GM21390 (cell line): Measurements from ENCODE around the gene NPBWR2.

ENCODE experiments used
- ATAC-seq: cut with Tn5 transposase; IDR thresholded peaks from one replicate; pipeline ENCODE4 v1.9.1; 2021; ENCODE audit not compliant: unreplicated experiment

The NPBWR2 gene

DNA sequence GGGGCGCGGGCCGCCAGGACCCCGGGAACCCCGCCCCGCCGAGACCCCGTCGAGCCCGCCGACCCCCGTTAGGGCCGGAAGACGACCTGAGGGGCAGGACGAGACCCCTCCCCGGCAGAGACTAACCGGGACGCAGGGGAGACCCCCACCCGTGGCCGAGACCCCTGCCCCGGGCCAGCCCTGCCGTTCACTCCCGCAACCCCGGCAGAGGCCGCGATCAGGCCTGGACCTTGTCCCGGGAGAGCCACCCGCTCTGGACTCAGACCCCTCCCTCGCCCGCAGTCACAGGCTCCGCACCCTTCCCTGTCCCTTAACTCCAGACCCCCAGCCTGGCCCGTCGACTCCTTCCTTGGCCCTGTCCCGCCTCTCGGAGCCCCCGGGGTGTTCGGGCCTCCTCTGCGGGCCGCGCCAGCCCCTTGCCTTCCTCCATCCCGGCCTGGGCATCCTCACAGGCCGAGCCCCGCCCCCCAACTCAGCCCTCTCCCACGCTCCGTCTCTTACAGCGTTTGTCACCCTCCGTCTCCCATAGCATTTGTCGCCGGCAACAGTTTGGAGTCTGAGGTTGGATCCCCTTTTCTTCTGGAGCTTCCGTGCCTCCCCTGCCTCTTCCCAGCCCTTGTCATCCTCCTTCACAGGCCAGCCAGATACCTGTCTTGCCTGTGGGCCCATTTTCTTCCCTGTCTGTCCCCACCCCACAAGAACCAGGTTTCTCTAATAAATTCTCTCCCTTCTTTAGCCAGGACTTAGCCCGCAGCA, 43.8 kb downstream of the NPBWR2 start:
- ATAC-seq, result no peak

DNA sequence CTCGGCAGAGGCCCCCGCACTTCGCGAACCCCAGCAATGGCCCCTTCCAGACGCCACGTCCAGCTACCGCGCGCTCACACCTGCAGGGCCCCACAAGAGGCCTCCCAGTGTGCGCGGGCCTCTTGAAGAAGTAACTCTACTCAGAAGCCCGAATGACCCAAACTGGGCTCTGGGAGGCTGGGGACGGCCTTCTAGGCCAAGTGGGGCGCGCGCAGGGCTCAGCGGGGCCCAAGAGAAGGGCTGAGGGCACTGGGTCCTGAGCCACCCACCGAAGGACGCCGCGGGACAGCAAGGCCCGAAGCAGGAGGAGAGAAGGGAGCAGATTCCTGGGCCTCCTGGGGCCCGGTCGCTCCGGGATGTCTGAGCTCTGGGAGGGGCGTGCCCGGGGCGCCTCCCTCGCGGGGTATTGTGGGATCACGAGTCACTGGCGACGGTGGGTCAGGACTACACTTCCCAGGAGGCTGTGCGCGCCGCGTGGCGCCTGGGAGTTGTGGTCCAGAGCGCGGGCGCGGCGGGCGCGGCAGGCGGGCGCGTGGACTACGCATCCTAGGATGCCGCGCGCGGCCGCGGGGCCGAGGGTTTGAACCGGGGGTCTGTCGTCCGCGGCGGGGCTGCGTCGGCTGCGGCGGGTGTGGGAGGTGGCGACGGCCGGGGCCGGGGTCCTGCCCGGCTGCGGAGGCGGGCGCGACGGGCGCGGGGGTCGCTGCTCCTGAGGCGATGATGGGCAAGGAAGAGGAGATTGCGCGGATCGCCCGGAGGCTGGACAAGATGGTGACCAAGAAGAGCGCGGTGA, 44.6 kb downstream of the NPBWR2 start, which contains the start of gene TCEA2:
Gene TCEA2 (plus strand): TSS at position 603 of the 793 bp plus-strand sequence. CDS start 115 bp downstream, at position 718.
- ATAC-seq, result peak; percentile 72

- ATAC-seq, result no peak
Measured at GRCh38 chr20:64062276-64062595, 45.1 kb downstream of the NPBWR2 start.

DNA sequence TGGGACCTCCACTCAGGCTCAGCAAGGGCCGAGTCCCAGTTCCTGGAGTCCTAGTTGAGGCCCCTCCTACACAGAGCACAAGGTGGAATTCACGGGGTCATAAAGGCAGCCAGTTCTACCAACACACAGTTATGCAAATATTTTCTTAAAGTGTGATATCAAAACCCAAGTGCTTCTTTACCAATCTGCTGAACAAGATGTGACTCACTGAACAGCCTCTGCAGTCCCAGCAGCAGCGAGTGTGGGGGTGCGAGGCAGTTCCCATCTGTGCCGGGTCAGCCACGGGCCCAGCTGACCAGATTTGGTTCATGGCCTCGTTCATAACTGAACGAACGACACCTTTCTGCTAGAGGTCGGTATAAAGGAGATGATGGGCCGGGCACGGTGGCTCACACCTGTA, 48.8 kb downstream of the NPBWR2 start:
- ATAC-seq, result no peak

- no peak for ATAC-seq
Measured at GRCh38 chr20:64057628-64058498, 49.5 kb downstream of the NPBWR2 start.

- ATAC-seq, result no peak
Measured at GRCh38 chr20:64056889-64057627, 50.3 kb downstream of the NPBWR2 start.

- no peak for ATAC-seq
Measured at GRCh38 chr20:64056639-64056888, 50.8 kb downstream of the NPBWR2 start.

DNA sequence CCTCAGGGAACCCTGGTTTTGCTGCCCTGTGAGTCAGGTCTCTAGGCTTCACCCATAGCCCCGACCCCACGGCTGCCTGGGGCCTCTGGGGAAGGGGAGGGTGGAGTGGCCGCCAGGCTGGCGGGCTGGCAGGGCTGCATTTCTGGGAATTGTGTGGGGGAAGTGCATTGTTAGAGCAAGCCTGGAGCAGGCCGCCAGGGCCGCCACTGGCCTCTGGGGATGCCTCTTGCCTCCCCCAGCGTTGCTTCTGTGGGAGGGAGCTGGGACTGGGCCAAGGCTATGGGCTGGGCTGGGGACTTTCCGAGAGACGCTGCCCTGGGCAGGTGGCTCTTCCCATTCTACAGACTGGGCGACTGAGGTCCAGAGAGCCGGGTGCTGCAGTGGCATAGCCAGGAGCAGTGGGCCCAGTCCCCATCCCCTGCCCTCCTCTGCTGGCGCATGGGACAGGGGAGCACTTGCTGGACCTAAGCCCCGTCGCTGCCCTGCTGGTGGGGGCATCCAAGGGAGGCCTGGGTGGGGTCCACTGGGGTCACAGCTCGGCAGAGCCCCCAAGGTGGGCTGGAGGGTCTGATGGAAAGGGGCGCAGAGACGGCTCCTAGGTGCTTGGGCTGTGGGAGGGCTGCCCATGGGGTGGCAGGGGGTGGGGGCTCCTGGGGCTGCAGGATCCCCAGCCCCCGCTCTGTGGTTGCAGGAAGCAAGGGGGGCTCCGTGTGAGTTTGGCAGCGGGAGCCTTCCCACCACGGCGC, 51.3 kb downstream of the NPBWR2 start:
- no peak for ATAC-seq

- no peak for ATAC-seq
Measured at GRCh38 chr20:64055396-64055892, 51.9 kb downstream of the NPBWR2 start.

DNA sequence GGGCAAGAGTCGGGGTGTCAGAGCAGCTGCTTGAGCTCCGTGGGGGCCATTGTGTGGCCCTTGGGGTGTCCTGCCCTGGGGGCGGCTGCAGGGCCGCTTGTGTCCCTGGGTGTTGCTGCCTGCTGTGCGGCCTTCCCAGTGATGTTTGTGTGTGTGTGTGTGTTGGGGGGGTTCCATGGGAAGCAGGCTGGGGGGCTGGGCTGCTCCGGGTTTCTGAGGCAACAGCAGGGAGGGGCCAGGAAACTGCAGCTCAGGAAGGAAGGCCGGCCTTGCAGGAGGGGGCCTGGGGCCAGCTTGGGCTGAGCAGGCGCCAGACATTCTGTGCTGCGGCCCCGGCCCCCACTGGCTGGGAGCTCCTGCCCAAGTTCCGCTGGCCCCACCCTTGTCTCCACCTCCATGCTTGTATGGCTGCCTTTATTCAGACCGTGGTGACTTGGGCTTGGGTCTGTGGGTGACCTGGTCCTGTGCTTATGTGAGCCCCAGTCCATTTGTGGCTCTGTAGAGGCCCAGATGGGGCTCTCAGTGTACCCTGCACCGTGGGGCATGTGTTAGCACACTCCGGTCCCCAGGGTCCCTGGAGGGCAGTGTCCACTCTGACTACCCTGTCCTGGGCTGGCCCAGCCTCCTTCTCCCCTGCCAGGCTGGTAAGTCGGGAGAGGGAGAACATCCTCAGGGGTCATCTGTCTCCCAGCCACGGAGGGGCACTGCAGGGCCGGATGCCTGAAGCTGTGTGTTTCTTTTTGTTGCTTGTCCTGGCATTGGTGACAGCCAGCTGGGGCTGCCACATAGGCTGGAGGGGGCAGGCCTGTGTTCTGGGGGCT, 53.3 kb downstream of the NPBWR2 start:
- ATAC-seq, result no peak
